SHP77 treated with DMSO at 0.1 percent for 48 hours (cell line): ENCODE measurements around the gene NFIC.
"Not testable (repeated sequence)": the region's sequence is repeated elsewhere in the genome, so short reads cannot be mapped to it uniquely, and the experiment has no call there.

ENCODE experiments used
- DNase-seq: peaks from one replicate; lab custom pipeline; 2025; lab: John Stamatoyannopoulos, UW

NFIC gene

DNA sequence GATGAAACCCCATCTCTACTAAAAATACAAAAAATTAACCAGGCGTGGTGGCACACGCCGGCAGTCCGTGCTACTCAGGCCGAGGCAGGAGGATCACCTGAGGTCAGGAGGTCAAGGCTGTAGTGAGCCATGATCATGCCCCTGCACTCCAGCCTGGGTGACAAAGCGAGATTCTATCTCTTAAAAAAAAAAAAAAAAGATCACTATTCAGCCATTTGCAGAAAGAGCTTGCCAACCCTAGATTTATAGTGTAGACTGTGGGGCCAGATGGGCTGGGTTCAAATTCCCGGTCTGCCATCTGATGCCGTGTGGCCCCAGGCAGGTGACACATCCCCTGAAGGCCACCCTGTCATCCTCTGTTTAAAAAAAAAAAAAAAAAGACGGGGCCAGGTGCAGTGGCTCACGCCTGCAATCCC is 85.1 kb downstream of the NFIC start:
- DNase-seq = no peak

DNA sequence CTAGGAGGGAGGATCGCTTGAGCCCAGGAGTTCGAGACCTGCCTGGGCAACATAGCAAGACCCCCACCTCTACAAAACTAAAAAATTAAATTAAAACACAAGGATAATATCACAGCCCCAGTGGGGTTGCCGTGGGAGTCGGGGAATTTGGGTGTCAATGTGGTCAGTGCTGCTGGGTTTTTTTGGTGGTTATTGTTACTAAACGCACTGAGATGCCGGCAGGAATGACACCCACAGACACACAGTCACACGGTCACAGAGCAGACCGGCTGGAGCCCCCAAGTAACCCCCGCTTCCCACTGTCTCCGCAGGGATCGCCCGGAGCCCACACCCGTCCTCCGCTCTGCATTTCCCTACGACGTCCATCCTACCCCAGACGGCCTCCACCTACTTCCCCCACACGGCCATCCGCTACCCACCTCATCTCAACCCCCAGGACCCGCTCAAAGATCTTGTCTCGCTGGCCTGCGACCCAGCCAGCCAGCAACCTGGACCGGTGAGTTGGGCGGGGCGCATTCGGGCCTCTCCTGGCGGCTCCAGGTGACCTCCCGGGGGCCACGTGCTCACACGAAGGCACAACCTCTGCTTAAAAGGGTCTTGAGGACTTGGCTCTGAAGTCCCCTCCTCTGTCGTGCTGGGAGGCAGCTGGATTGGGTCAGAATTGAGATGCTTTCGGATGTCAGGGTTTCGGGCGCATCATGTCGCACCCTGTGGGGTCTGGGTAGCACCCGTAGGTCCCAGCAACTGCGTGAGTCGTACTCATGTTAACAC is 86.0 kb downstream of the NFIC start:
- DNase-seq = no peak

DNA sequence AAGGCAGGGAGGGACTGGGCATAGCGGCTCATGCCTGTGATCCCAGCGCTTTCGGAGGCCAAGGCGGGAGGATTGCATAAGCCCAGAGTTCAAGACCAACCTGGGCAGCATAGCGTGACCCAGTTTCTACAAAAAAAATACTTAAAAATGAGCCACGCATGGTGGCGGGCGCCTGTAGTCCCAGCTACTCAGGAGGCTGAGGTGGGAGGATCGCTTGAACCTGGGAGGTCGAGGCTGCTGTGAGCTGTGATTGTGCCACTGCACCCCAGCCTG is 86.5 kb downstream of the NFIC start:
- not testable (repeated sequence) for DNase-seq

- no peak for DNase-seq
These were observed 87.5 kb downstream of the NFIC start for GRCh38 chr19:3453840-3454239.

- no peak for DNase-seq
These were observed 88.4 kb downstream of the NFIC start for GRCh38 chr19:3454656-3455392.

DNA sequence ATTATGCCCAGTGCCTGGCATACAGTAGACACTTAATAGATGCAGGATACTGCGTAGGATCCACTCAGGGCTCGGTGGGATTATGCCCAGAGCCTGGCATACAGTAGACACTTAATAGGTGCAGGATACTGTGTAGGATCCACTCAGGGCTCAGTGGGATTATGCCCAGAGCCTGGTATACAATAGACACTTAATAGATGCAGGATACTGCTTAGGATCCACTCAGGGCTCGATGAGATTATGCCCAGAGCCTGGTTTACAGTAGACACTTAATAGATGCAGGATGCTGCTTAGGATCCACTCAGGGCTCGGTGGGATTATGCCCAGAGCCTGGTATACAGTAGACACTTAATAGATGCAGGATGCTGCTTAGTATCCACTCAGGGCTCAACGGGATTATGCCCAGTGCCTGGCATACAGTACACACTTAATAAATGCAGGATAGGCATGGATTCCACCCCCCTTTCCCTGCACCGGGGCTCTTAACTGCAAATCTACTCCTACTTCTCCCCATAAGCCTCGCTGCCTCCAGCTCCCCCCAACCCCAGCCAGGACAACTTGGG is 89.1 kb downstream of the NFIC start:
- no peak for DNase-seq

- no peak for DNase-seq
These were observed 89.7 kb downstream of the NFIC start for GRCh38 chr19:3455960-3456601.

- DNase-seq = no peak
These were observed 90.6 kb downstream of the NFIC start for GRCh38 chr19:3456925-3457527.

DNA sequence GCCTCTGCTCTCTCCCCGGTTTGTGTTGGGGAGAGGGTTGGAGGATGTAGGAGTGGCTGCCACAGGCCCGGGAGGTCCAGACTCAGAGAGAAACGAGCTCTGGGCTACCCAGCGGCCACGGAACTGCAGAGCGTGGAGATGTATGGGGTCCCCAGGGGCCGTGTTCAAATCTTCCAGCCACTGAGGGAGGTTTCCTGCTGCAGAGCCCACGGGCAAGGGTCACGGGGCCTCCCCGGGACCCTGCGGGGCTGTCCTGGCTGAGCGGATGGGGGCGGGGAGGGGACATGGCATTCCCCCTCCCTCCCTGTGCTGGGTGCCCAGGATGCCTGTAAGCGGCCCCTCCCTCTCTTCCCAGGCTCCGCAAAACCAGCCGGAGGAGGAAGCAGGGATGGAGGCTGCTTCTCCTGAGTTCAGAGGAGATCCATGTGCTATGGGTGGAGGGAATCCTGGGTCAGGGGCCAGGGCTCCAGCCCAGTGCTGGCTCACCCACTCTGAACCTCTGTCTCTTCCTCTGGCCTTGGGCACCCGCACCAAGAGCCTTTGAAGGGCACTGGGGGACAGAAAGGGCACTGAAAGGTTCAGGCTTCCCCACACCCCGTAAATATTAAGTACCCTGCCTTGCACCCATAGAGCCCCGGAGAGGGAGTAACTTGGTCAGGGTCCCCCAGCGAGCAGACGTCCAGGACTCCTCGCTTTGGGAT is 91.3 kb downstream of the NFIC start:
- no peak for DNase-seq

GRCh38 chr19:3458229-3459088 is 92.1 kb downstream of the NFIC start:
- DNase-seq = no peak

GRCh38 chr19:3459089-3459881 is 92.9 kb downstream of the NFIC start:
- DNase-seq = no peak

DNA sequence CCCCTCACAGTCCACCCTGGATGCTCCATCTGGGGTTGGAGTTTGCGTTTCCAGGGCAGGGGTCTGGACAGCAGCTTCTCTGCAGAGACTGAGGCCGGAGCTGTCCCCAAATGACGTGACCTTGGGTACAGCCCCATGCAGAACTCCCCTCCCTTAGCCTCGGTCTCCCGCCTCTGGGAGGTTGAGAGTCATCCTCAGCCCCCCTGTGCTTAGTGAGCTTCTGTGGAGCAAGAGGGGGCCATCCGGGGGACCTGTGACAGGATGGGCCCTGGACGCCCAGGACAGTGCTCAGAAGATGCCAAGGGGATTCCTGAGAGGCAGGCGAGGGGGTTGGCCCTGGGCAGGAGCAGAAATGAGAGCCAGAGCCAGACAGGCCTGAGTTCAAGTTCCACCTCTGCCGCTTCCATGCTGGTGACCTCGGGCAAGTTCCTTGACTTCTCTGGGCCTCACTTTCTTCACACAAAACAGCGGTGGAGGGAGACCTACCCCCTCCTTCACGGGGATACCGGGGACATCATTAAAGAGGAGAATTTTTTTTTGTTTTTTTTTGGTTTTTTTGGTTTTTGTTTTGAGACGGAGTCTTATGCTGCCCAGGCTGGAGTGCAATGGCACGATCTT is 93.7 kb downstream of the NFIC start:
- DNase-seq = no peak

GRCh38 chr19:3462991-3463713 is 96.8 kb downstream of the NFIC start:
- no peak for DNase-seq

GRCh38 chr19:3463714-3464586 is 97.6 kb downstream of the NFIC start:
- no peak for DNase-seq

DNA sequence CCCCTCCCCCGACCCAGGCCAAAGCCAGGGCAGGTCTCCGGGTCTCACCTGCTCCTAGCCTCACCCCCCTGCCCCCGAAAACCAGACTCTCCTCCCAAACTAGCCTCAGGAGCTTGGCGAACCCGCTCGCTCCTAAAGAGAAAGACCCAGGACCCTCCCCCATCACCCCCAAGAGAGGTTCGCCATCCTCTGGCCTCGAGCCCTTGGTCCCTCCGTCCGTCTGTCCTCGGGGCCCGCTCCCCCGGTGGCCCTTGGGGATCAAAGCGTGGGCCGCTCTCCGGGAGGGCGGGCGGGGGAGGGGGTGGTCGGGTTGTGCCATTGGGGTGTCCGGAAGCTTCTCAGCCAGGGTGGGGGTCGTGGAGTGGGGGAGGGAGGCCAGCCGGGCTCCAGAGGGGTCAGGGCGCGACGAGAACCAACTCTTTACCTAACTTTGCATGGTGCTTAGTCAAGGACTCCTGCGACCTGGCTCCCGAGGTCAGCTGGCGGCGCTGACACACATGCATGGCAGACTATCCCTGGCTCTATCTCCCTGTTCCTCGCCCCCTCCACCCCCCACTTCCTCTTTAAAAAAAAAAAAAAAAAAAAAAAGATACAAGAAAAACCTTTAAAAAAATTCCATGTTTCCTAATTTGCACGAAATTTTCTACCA is 98.3 kb downstream of the NFIC start:
- DNase-seq = no peak

DNA sequence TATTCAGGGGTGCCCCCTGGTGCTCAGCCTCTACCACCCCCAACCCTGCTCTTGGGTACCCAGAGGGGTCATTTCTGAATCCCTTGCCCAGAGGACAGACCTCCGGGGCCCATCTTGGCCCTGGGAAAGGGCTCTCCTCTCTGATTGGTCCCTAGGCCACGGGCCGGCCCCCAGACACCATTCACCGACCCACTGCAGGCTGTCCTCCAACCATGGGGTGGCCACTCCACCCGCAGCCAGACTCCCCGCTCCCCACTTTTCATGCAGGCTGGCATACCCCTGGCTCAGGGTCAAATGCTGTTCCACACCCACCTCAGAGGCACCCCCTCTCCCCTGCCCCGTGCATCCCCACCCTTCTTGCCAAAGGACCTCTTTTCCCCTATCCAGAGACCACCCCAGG is 99.2 kb downstream of the NFIC start:
- no peak for DNase-seq

- DNase-seq = no peak
These were observed 100.3 kb downstream of the NFIC start for GRCh38 chr19:3466635-3467034.
